C4-2B (cell line): Measurements from ENCODE around the gene SHLD1.

Experiments used
- CTCF ChIP-seq: fragments of 450-650 bp; conservative IDR thresholded peaks from 2 replicates; pipeline ENCODE4 v1.5.1; 2017; ENCODE audit warnings: mild to moderate bottlenecking
- ZFX ChIP-seq: fragments of 450-650 bp; IDR thresholded peaks from 2 replicates; pipeline ENCODE4 v1.6.1; 2017

- TF ChIP-seq CTCF = no peak
- no peak for TF ChIP-seq ZFX
Observed at GRCh38 chr20:5719861-5720403, 30.3 kb upstream of the SHLD1 start.
